CD4-positive, alpha-beta memory T cell (primary cell): Measurements from ENCODE around the gene DYDC1. TPM values are rescaled to one million over a fixed set of nuclear protein-coding genes. Genes with fewer than 3 reads are reported as not detected.

Experiments used
- CTCF ChIA-PET: fragments of 350-600 bp; sonication (Branson Sonifier 250); formaldehyde crosslinking; loops from one replicate; lab custom pipeline; 2021; ENCODE audit warnings: inconsistent platforms; ENCODE audit not compliant: partially characterized antibody; lab: Charles Lee
- POLR2A ChIA-PET: fragments of 350-600 bp; sonication (Branson Sonifier 250); formaldehyde crosslinking; loops from one replicate; lab custom pipeline; 2021; ENCODE audit not compliant: partially characterized antibody; lab: Charles Lee
- DNase-seq, 5 donors: peaks; one replicate each; pipeline versions ENCODE4 v3.0.0 to v3.0.0-alpha.2; 2020 to 2022; ENCODE audit warnings: mixed read lengths in 1 of 5
- H3K27ac ChIP-seq: one replicate; pipeline ENCODE4 v1.7.0; 2013; ENCODE audit warnings: low read depth, low read length
- H3K27me3 ChIP-seq: 2 replicates; pipeline ENCODE4 v1.7.0; 2013; ENCODE audit warnings: mild to moderate bottlenecking, low read length, moderate library complexity; ENCODE audit not compliant: insufficient read depth
- H3K36me3 ChIP-seq: 2 replicates; pipeline ENCODE4 v1.7.0; 2013; ENCODE audit warnings: mild to moderate bottlenecking, low read length, moderate library complexity; ENCODE audit not compliant: insufficient read depth
- H3K4me1 ChIP-seq: 2 replicates; pipeline ENCODE4 v1.7.0; 2013; ENCODE audit warnings: mild to moderate bottlenecking, low read length, moderate library complexity; ENCODE audit not compliant: insufficient read depth
- H3K4me3 ChIP-seq, 2 donors: one replicate each; pipeline ENCODE4 v1.7.0; 2013; ENCODE audit warnings: low read length in 2 of 2, mild to moderate bottlenecking in 1 of 2
- H3K9me3 ChIP-seq, 2 donors: one replicate each; pipeline ENCODE4 v1.7.0; 2013; ENCODE audit warnings: low read length in 2 of 2, control low read depth in 1 of 2; ENCODE audit not compliant: control insufficient read depth in 1 of 2
- H3K27ac Mint-ChIP-seq, 7 donors: one replicate each; pipeline ENCODE4 v1.8.0; 2020 to 2021; ENCODE audit warnings: mixed read lengths in 7 of 7, mild to moderate bottlenecking in 6 of 7, inconsistent platforms in 3 of 7, moderate library complexity in 3 of 7
- H3K27me3 Mint-ChIP-seq, 2 donors: one replicate each; pipeline ENCODE4 v1.8.0; 2020 to 2021; ENCODE audit warnings: mixed read lengths in 2 of 2
- H3K36me3 Mint-ChIP-seq, 2 donors: one replicate each; pipeline ENCODE4 v1.8.0; 2020 to 2021; ENCODE audit warnings: mixed read lengths in 2 of 2, inconsistent platforms in 1 of 2, mild to moderate bottlenecking in 1 of 2
- H3K4me1 Mint-ChIP-seq, 4 donors: one replicate each; pipeline ENCODE4 v1.8.0; 2020 to 2021; ENCODE audit warnings: mixed read lengths in 4 of 4, mild to moderate bottlenecking in 1 of 4
- H3K4me3 Mint-ChIP-seq, 8 donors: one replicate each; pipeline ENCODE4 v1.8.0; 2020 to 2021; ENCODE audit warnings: mixed read lengths in 8 of 8, mild to moderate bottlenecking in 7 of 8, moderate library complexity in 6 of 8, inconsistent platforms in 3 of 8
- H3K9me3 Mint-ChIP-seq, 8 donors: one replicate each; pipeline ENCODE4 v1.8.0; 2020 to 2021; ENCODE audit warnings: mixed read lengths in 8 of 8, mild to moderate bottlenecking in 5 of 8, inconsistent platforms in 3 of 8, moderate library complexity in 1 of 8
- intact Hi-C: fragments of 100-400 bp; cut with micrococcal nuclease; formaldehyde crosslinking; loops from one replicate; pipeline ENCODE4 v1.15.1; 2023
- polyA plus RNA-seq, 2 donors: library from polyadenylated mRNA; unstranded; fragments of 300-500 nt; fragmentation: Illumina TruSeq; gene quantifications; one replicate each; pipeline ENCODE4 v1.2.3, GENCODE V29; 2021
- total RNA-seq, 2 experiments: library from RNA; stranded (reverse); gene quantifications; one replicate each; pipeline ENCODE4 v1.2.3, GENCODE V29; 2021

Gene DYDC1
- total RNA-seq = not detected
- not detected for polyA plus RNA-seq

GRCh38 chr10:80356563-80356988 lies at the start of gene DYDC1, which contains the start of gene DYDC2:
Gene DYDC1 (minus strand): TSS chr10:80356755. CDS start chr10:80352601, 4,154 bp downstream.
Gene DYDC2 (plus strand): TSS chr10:80356781. CDS start chr10:80362444, 5,663 bp downstream.
- intact Hi-C loops = no loop called here
- ChIA-PET CTCF (no interaction called here), POLR2A (no interaction called here)
- Histone ChIP-seq H3K27me3 (no peaks in the 10 kb centered on the region), H3K4me1 (no peaks in the 10 kb centered on the region), H3K27ac (no peak within 1 kb of the TSS), H3K36me3 (no peaks in the 10 kb centered on the region), H3K9me3 (no peaks in the 10 kb centered on the region), H3K4me3 (no peak within 1 kb of the TSS)
- Mint-ChIP-seq H3K27me3 (peaks cover 29 to 34% of the 10 kb centered on the region in 2 donors), H3K36me3 (no peaks in the 10 kb centered on the region), H3K4me1 (peaks cover 0 to 21% (median 5%) of the 10 kb centered on the region in 4 donors), H3K9me3 (no peaks in the 10 kb centered on the region), H3K27ac (peak within 1 kb of the TSS in 1 of 7 donors; percentile 53), H3K4me3 (peak within 1 kb of the TSS; percentile 57 to 84 (median 70))
- DNase-seq = peak in 3 of 5 donors; percentile 8 to 39 (median 27)

GRCh38 chr10:80406204-80406603 lies 49.6 kb upstream of the DYDC1 start:
- ChIA-PET POLR2A (no interaction called here), CTCF (interaction anchor here (1.0 to 2.4 kb wide), 3 partner anchors 28 to 99 kb away, joined by 3 to 14 read pairs (median 6); no protein-coding TSS in a partner anchor)
- intact Hi-C loops = no loop called here
- Histone ChIP-seq H3K27me3 (no peaks in the 10 kb centered on the region), H3K36me3 (no peaks in the 10 kb centered on the region), H3K27ac (no peak overlapping the region), H3K4me1 (peaks cover 10% of the 10 kb centered on the region), H3K9me3 (no peaks in the 10 kb centered on the region), H3K4me3 (no peak overlapping the region)
- DNase-seq = no peak
- Mint-ChIP-seq H3K9me3 (no peaks in the 10 kb centered on the region), H3K27me3 (peaks cover 2 to 3% of the 10 kb centered on the region in 2 donors), H3K36me3 (peaks cover 0 to 2% of the 10 kb centered on the region in 2 donors), H3K4me1 (peaks cover 1 to 11% (median 8%) of the 10 kb centered on the region in 4 donors), H3K4me3 (no peak overlapping the region), H3K27ac (peak overlapping the region in 1 of 7 donors; percentile 43)

DNA sequence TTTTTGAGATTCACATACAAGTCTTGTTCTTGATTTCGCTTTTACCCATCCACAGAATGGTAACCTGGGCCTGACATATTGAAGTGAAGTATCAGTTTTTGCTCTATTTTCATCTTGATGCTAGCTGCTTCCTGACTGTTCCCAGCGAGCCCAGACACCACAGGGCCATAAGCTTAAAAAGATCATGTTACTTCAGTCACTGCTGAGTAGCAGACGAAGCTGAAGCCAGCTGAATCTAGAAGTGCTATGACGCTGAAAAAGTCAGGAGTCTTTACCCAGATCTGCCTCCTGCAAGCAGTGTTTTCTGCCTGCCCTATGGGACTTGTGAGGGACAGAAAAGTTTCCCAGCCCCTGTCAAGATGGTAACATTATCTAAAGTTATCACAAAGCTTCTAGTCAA lies 49.1 kb upstream of the DYDC1 start:
- Histone ChIP-seq H3K36me3 (no peaks in the 10 kb centered on the region), H3K27ac (no peak overlapping the region), H3K4me1 (peaks cover 10% of the 10 kb centered on the region), H3K4me3 (no peak overlapping the region), H3K27me3 (no peaks in the 10 kb centered on the region), H3K9me3 (no peaks in the 10 kb centered on the region)
- no peak overlapping the region for H3K4me3 Mint-ChIP-seq
- H3K27me3 Mint-ChIP-seq = peaks cover 2 to 3% of the 10 kb centered on the region in 2 donors
- H3K27ac Mint-ChIP-seq = no peak overlapping the region
- intact Hi-C loops = no loop called here
- peaks cover 0 to 2% of the 10 kb centered on the region in 2 donors for H3K36me3 Mint-ChIP-seq
- ChIA-PET POLR2A (interaction anchor here (0.6 kb wide), 1 partner anchor 259 kb away, joined by 4 read pairs; no protein-coding TSS in a partner anchor), CTCF (interaction anchor here (1.0 to 1.2 kb wide), 2 partner anchors 27 to 38 kb away, joined by 3 to 6 read pairs; no protein-coding TSS in a partner anchor)
- peaks cover 1 to 11% (median 8%) of the 10 kb centered on the region in 4 donors for H3K4me1 Mint-ChIP-seq
- H3K9me3 Mint-ChIP-seq = no peaks in the 10 kb centered on the region
- DNase-seq = no peak

- no peak for DNase-seq
- Mint-ChIP-seq H3K4me1 (peaks cover 1 to 11% (median 8%) of the 10 kb centered on the region in 4 donors), H3K27ac (no peak overlapping the region), H3K4me3 (no peak overlapping the region), H3K27me3 (peaks cover 2 to 3% of the 10 kb centered on the region in 2 donors), H3K9me3 (no peaks in the 10 kb centered on the region), H3K36me3 (peaks cover 0 to 2% of the 10 kb centered on the region in 2 donors)
- Histone ChIP-seq H3K4me3 (no peak overlapping the region), H3K27me3 (no peaks in the 10 kb centered on the region), H3K9me3 (no peaks in the 10 kb centered on the region), H3K36me3 (no peaks in the 10 kb centered on the region), H3K4me1 (peaks cover 10% of the 10 kb centered on the region), H3K27ac (no peak overlapping the region)
- intact Hi-C loops = no loop called here
- ChIA-PET CTCF (interaction anchor here (1.0 to 1.2 kb wide), 2 partner anchors 27 to 39 kb away, joined by 3 to 6 read pairs; no protein-coding TSS in a partner anchor), POLR2A (interaction anchor here (0.6 kb wide), 1 partner anchor 259 kb away, joined by 4 read pairs; no protein-coding TSS in a partner anchor)
Observed at GRCh38 chr10:80405035-80405434, 48.5 kb upstream of the DYDC1 start.

GRCh38 chr10:80400136-80400804 lies 43.7 kb upstream of the DYDC1 start:
- H3K4me1 Mint-ChIP-seq = no peaks in the 10 kb centered on the region
- Histone ChIP-seq H3K36me3 (no peaks in the 10 kb centered on the region), H3K27me3 (no peaks in the 10 kb centered on the region), H3K4me1 (no peaks in the 10 kb centered on the region), H3K4me3 (no peak overlapping the region), H3K27ac (no peak overlapping the region), H3K9me3 (no peaks in the 10 kb centered on the region)
- H3K27me3 Mint-ChIP-seq = peaks cover 2% of the 10 kb centered on the region in 2 donors
- no peaks in the 10 kb centered on the region for H3K36me3 Mint-ChIP-seq
- intact Hi-C loops = no loop called here
- H3K9me3 Mint-ChIP-seq = no peaks in the 10 kb centered on the region
- H3K4me3 Mint-ChIP-seq = no peak overlapping the region
- ChIA-PET POLR2A (no interaction called here), CTCF (interaction anchor here (1.0 kb wide), 1 partner anchor 11 kb away, joined by 3 read pairs; no protein-coding TSS in a partner anchor)
- no peak for DNase-seq
- no peak overlapping the region for H3K27ac Mint-ChIP-seq

DNA sequence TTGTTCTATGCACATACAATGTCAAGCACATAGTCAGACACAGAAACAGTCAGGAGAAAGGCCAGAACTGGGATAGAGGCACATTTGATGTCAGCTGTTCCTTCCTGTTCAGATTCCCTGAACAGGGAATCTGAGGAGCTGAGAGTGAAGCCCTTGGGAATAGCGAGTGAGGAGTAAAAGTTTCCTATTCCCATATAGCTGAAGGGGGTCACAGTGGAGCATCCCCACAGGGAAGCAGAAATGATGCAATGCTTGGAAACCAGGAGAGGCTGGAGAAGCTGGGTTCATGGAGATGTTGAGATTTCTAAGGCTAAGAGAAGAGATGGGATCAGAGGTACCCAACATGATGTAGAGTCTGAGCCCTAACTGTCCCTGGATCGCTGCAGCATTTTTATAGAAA lies 40.5 kb upstream of the DYDC1 start:
- no peaks in the 10 kb centered on the region for H3K4me1 ChIP-seq
- Mint-ChIP-seq H3K27me3 (peaks cover 3 to 8% of the 10 kb centered on the region in 2 donors), H3K36me3 (no peaks in the 10 kb centered on the region), H3K4me3 (no peak overlapping the region), H3K9me3 (no peaks in the 10 kb centered on the region), H3K27ac (no peak overlapping the region), H3K4me1 (no peaks in the 10 kb centered on the region)
- no peaks in the 10 kb centered on the region for H3K9me3 ChIP-seq
- CTCF ChIA-PET = interaction anchor here (0.7 to 2.8 kb wide), 3 partner anchors 9 to 18 kb away, joined by 3 to 9 read pairs (median 3); no protein-coding TSS in a partner anchor
- no peak for DNase-seq
- POLR2A ChIA-PET = no interaction called here
- intact Hi-C loops = no loop called here
- no peak overlapping the region for H3K4me3 ChIP-seq
- H3K27ac ChIP-seq = no peak overlapping the region
- H3K36me3 ChIP-seq = no peaks in the 10 kb centered on the region
- no peaks in the 10 kb centered on the region for H3K27me3 ChIP-seq

GRCh38 chr10:80394358-80394916 lies 37.9 kb upstream of the DYDC1 start:
- H3K4me1 Mint-ChIP-seq = no peaks in the 10 kb centered on the region
- Histone ChIP-seq H3K36me3 (no peaks in the 10 kb centered on the region), H3K27me3 (no peaks in the 10 kb centered on the region), H3K27ac (no peak overlapping the region), H3K9me3 (no peaks in the 10 kb centered on the region), H3K4me3 (no peak overlapping the region), H3K4me1 (no peaks in the 10 kb centered on the region)
- no peaks in the 10 kb centered on the region for H3K36me3 Mint-ChIP-seq
- peaks cover 5 to 6% of the 10 kb centered on the region in 2 donors for H3K27me3 Mint-ChIP-seq
- intact Hi-C loops = no loop called here
- ChIA-PET POLR2A (no interaction called here), CTCF (interaction anchor here (1.6 kb wide), 1 partner anchor 16 kb away, joined by 6 read pairs; no protein-coding TSS in a partner anchor)
- no peak for DNase-seq
- H3K4me3 Mint-ChIP-seq = no peak overlapping the region
- H3K27ac Mint-ChIP-seq = no peak overlapping the region
- no peaks in the 10 kb centered on the region for H3K9me3 Mint-ChIP-seq
